PC-9 (cell line): Measurements from ENCODE around the gene SUMF1. TPM values are rescaled to one million over a fixed set of nuclear protein-coding genes. Genes with fewer than 3 reads are reported as not detected.

Experiments used
- BruUV-seq: library from RNA; stranded (reverse); fragments of 400-500 nt; replicated peaks from 2 replicates; lab custom pipeline; 2021; lab: Mats Ljungman, UMichigan
- CTCF ChIA-PET: fragments of 300-600 bp; sonication (Branson Sonifier 250); formaldehyde crosslinking; loops from one replicate; lab custom pipeline; 2022; ENCODE audit warnings: antibody characterized with exemption; lab: Charles Lee
- POLR2A ChIA-PET: fragments of 300-600 bp; sonication (Branson Sonifier 250); formaldehyde crosslinking; loops from one replicate; lab custom pipeline; 2022; ENCODE audit warnings: antibody characterized with exemption; ENCODE audit not compliant: unreplicated experiment; lab: Charles Lee
- DNase-seq, 2 experiments: peaks; one replicate each; pipeline versions ENCODE4 v3.0.0 to v3.0.0-alpha.2; 2015 to 2022; ENCODE audit warnings: mixed read lengths in 1 of 2
- H2AFZ ChIP-seq: fragments of 200-600 bp; sonication (generic); 2 replicates; pipeline ENCODE4 v1.8.1; 2017; ENCODE audit warnings: antibody characterized with exemption
- H3F3A ChIP-seq: fragments of 200-600 bp; sonication (generic); 2 replicates; pipeline ENCODE4 v1.8.1; 2017; ENCODE audit warnings: antibody characterized with exemption, mild to moderate bottlenecking, low read depth; ENCODE audit not compliant: insufficient read depth
- H3K27ac ChIP-seq: fragments of 200-600 bp; sonication (generic); 2 replicates; pipeline ENCODE4 v1.6.1; 2016; ENCODE audit warnings: mixed run types
- H3K27me3 ChIP-seq: fragments of 200-600 bp; sonication (generic); 2 replicates; pipeline ENCODE4 v1.6.1; 2016; ENCODE audit warnings: low read depth, mixed run types; ENCODE audit not compliant: insufficient read depth
- H3K36me3 ChIP-seq: fragments of 200-600 bp; sonication (generic); 2 replicates; pipeline ENCODE4 v1.6.1; 2016; ENCODE audit warnings: low read depth, mixed run types
- H3K4me1 ChIP-seq: fragments of 200-600 bp; sonication (generic); replicated peaks from 2 replicates; pipeline ENCODE4 v1.6.1; 2016; ENCODE audit warnings: mixed run types; ENCODE audit not compliant: insufficient read depth
- H3K4me2 ChIP-seq: fragments of 200-600 bp; sonication (generic); 2 replicates; pipeline ENCODE4 v1.6.1; 2017; ENCODE audit warnings: mixed run types
- H3K4me3 ChIP-seq: fragments of 200-600 bp; sonication (generic); 2 replicates; pipeline ENCODE4 v1.6.1; 2016; ENCODE audit warnings: mixed run types
- H3K79me2 ChIP-seq: fragments of 200-600 bp; sonication (generic); 2 replicates; pipeline ENCODE4 v1.6.1; 2017; ENCODE audit warnings: low read depth, mixed run types
- H3K9me2 ChIP-seq: fragments of 200-600 bp; sonication (generic); 2 replicates; pipeline ENCODE4 v1.8.1; 2017; ENCODE audit warnings: mild to moderate bottlenecking; ENCODE audit not compliant: insufficient read depth
- H3K9me3 ChIP-seq: fragments of 200-600 bp; sonication (generic); 2 replicates; pipeline ENCODE4 v1.8.1; 2016; ENCODE audit warnings: low read depth; ENCODE audit not compliant: insufficient read depth
- H4K20me1 ChIP-seq: fragments of 200-600 bp; sonication (generic); 2 replicates; pipeline ENCODE4 v1.8.1; 2017; ENCODE audit not compliant: insufficient read depth
- CTCF ChIP-seq: fragments of 200-600 bp; sonication (generic); conservative IDR thresholded peaks from 2 replicates; pipeline ENCODE4 v1.6.1; 2017; ENCODE audit warnings: mixed run types, antibody characterized with exemption, mild to moderate bottlenecking, moderate library complexity
- EZH2 ChIP-seq: fragments of 200-600 bp; sonication (generic); IDR thresholded peaks from 2 replicates; pipeline ENCODE4 v1.8.0; 2017; ENCODE audit warnings: antibody characterized with exemption, low read depth
- intact Hi-C: fragments of 100-400 bp; cut with micrococcal nuclease; formaldehyde crosslinking; loops from one replicate; pipeline ENCODE4 v1.10.0; 2022; ENCODE audit not compliant: unreplicated experiment
- total RNA-seq: library from RNA; stranded (reverse); gene quantifications from 2 replicates; pipeline ENCODE4 v1.2.3, GENCODE V29; 2021

Gene SUMF1
- total RNA-seq, 1 experiment from 2014 or later: 41.6 TPM

- no peak for DNase-seq
- Histone ChIP-seq H2AFZ (no peak overlapping the region), H3K4me2 (no peak overlapping the region)
Measured at GRCh38 chr3:4351872-4352271, 115.2 kb downstream of the SUMF1 start.

GRCh38 chr3:4351164-4351855 is 115.8 kb downstream of the SUMF1 start:
- BruUV-seq: no TSS peak
- POLR2A ChIA-PET: no interaction called here
- H3K36me3 ChIP-seq: no peaks in the 10 kb centered on the region

More at GRCh38 chr3:4351872-4352271, 115.2 kb downstream of the SUMF1 start:
- intact Hi-C loops: loop anchor here (1.0 to 10.0 kb wide), 3 partner anchors 143 to 705 kb away; partner anchors contain the start of gene ITPR1
- CTCF ChIA-PET: interaction anchor here (0.7 kb wide), 1 partner anchor 41 kb away, joined by 3 read pairs; no protein-coding TSS in a partner anchor
- no peaks in the 10 kb centered on the region for H3F3A ChIP-seq
- no peaks in the 10 kb centered on the region for H3K4me1 ChIP-seq
- no peaks in the 10 kb centered on the region for H3K9me2 ChIP-seq
- no peaks in the 10 kb centered on the region for H3K27me3 ChIP-seq
- H3K4me3 ChIP-seq: no peak overlapping the region
- no TSS peak for BruUV-seq
- no peak overlapping the region for H3K27ac ChIP-seq
- TF ChIP-seq CTCF (no peak), EZH2 (no peak)
- POLR2A ChIA-PET: no interaction called here
- H3K36me3 ChIP-seq: no peaks in the 10 kb centered on the region
- H3K9me3 ChIP-seq: no peaks in the 10 kb centered on the region
- no peaks in the 10 kb centered on the region for H3K79me2 ChIP-seq
- H4K20me1 ChIP-seq: no peaks in the 10 kb centered on the region

DNA sequence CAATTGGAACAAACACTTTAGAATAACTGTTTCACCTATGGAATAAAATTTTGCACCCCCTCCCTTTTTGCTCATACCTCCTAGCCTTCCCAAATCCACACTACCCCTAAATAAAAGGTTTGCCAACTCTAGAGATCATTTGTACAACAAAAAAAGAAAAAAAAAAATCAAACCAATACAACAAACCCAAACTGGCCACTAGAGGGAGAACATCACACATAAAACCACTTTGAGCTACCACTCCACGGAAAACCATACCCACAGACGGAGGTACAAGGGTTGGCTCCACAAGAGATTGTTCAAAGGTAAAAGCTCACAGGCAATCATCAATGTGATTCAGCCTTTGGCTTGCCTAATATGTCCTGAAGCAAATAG is 116.3 kb downstream of the SUMF1 start:
- Histone ChIP-seq H3K9me2 (no peaks in the 10 kb centered on the region), H4K20me1 (no peaks in the 10 kb centered on the region), H3K79me2 (no peaks in the 10 kb centered on the region), H3K9me3 (no peaks in the 10 kb centered on the region), H3K4me2 (no peak overlapping the region), H3K4me3 (no peak overlapping the region), H3K27ac (no peak overlapping the region), H3K36me3 (no peaks in the 10 kb centered on the region), H3F3A (no peaks in the 10 kb centered on the region), H3K4me1 (no peaks in the 10 kb centered on the region), H2AFZ (no peak overlapping the region), H3K27me3 (no peaks in the 10 kb centered on the region)
- no TSS peak for BruUV-seq
- POLR2A ChIA-PET: no interaction called here
- CTCF ChIA-PET: interaction anchor here (0.7 to 1.8 kb wide), 7 partner anchors 40 to 909 kb away, joined by 3 to 12 read pairs (median 4); partner anchors contain the start of gene ITPR1
- DNase-seq: peak; percentile 10 to 33
- TF ChIP-seq CTCF: peak; percentile 80
- no peak for TF ChIP-seq EZH2
- intact Hi-C loops: loop anchor here (1.0 to 10.0 kb wide), 3 partner anchors 144 to 707 kb away; partner anchors contain the start of gene ITPR1

More at GRCh38 chr3:4351164-4351855, 115.8 kb downstream of the SUMF1 start:
- TF ChIP-seq EZH2: no peak
- TF ChIP-seq CTCF: peak; percentile 8
- Histone ChIP-seq H3K4me2 (no peak overlapping the region), H4K20me1 (no peaks in the 10 kb centered on the region), H3K9me2 (no peaks in the 10 kb centered on the region), H3K4me3 (no peak overlapping the region), H2AFZ (no peak overlapping the region), H3K27me3 (no peaks in the 10 kb centered on the region), H3K4me1 (no peaks in the 10 kb centered on the region), H3K9me3 (no peaks in the 10 kb centered on the region), H3F3A (no peaks in the 10 kb centered on the region), H3K79me2 (no peaks in the 10 kb centered on the region), H3K27ac (no peak overlapping the region)
- CTCF ChIA-PET: interaction anchor here (0.7 to 1.8 kb wide), 4 partner anchors 40 to 314 kb away, joined by 3 to 12 read pairs (median 4); partner anchors contain the start of gene ITPR1
- no peak for DNase-seq
- intact Hi-C loops: loop anchor here (1.0 to 10.0 kb wide), 3 partner anchors 143 to 706 kb away; partner anchors contain the start of gene ITPR1
